ENCODE measurements around the gene TAF3. TPM values are rescaled to one million over a fixed set of nuclear protein-coding genes. Genes with fewer than 3 reads are reported as not detected.

The TAF3 gene
- total and polyA plus RNA-seq, 4 donors: 3.4 to 7.0 (median 5.0) TPM

DNA sequence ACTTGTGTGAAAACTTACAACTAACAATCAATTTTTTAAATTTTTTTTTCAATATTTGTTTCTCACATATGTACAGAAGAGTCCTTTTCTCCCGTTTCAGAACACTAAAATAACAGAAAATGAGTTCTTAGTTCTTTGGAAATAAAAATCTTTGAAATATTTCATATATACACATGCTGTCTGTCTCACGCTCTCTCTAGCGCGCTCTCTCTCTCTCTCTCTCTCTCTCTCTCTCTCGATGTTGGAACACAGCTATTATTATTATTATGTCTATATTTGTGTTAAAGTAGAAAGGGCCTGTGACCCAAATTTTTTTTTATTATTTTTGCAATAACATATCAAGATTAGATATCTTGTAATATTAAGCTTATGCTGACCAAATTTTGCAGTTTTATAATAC, 139.3 kb downstream of the TAF3 start:
- H3K9ac ChIP-seq (ENCODE audit: insufficient read depth in 1 of 2, low read length in 2 of 2): no peak overlapping the region
- H3K36me3 ChIP-seq (ENCODE audit: control insufficient read depth in 4 of 4, insufficient read depth in 4 of 4, low read length in 4 of 4): no peaks in the 10 kb centered on the region
- no peak overlapping the region for H3K27ac ChIP-seq (ENCODE audit: low read depth in 1 of 2, low read length in 1 of 2)
- H3K4me3 ChIP-seq: no peak overlapping the region
- 76 to 90% methylated on average over 5 of the region's 5 CpGs for WGBS, 2 donors
- no peaks in the 10 kb centered on the region for H3K9me3 ChIP-seq (ENCODE audit: control insufficient read depth in 4 of 4, insufficient read depth in 3 of 4, low read length in 3 of 4)
- H3K27me3 ChIP-seq (ENCODE audit: control insufficient read depth in 3 of 3, insufficient read depth in 3 of 3, low read length in 2 of 3): no peaks in the 10 kb centered on the region
- TF ChIP-seq, protein P1, sequence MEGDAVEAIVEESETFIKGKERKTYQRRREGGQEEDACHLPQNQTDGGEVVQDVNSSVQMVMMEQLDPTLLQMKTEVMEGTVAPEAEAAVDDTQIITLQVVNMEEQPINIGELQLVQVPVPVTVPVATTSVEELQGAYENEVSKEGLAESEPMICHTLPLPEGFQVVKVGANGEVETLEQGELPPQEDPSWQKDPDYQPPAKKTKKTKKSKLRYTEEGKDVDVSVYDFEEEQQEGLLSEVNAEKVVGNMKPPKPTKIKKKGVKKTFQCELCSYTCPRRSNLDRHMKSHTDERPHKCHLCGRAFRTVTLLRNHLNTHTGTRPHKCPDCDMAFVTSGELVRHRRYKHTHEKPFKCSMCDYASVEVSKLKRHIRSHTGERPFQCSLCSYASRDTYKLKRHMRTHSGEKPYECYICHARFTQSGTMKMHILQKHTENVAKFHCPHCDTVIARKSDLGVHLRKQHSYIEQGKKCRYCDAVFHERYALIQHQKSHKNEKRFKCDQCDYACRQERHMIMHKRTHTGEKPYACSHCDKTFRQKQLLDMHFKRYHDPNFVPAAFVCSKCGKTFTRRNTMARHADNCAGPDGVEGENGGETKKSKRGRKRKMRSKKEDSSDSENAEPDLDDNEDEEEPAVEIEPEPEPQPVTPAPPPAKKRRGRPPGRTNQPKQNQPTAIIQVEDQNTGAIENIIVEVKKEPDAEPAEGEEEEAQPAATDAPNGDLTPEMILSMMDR (IDR thresholded peaks at IDR 0.05; ENCODE audit: control extremely low read depth, extremely low read depth): no peak
- ATAC-seq (ENCODE audit: insufficient read depth, low FRiP score) (no peak), DNase-seq (no peak)
- peaks cover 0 to 2% (median 0%) of the 10 kb centered on the region in 5 donors for H3K4me1 ChIP-seq (ENCODE audit: control insufficient read depth in 5 of 5, insufficient read depth in 5 of 5, low read length in 5 of 5)

DNA sequence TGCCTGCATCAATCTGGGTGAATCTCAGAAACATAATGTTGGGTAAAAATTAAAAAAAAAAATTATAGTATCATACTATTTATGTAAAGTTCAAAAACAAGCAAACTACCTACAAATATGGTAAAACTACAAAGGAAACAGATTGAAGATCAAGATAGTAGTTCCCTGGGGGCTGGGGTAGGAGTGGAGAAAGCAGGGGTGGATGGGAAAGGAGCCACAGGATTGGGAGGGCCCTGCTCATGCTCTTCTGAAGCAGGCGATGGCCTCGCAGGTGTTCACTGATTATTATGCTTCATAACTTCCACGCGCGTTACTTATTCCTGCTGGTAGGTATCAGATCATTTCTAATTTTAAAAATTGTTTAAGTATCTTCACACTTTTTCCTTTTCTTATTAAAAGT, 140.1 kb downstream of the TAF3 start:
- Histone ChIP-seq H3K27me3 (ENCODE audit: control insufficient read depth in 3 of 3, insufficient read depth in 3 of 3, low read length in 2 of 3) (no peaks in the 10 kb centered on the region), H3K36me3 (ENCODE audit: control insufficient read depth in 4 of 4, insufficient read depth in 4 of 4, low read length in 4 of 4) (no peaks in the 10 kb centered on the region), H3K27ac (ENCODE audit: low read depth in 1 of 2, low read length in 1 of 2) (no peak overlapping the region), H3K9ac (ENCODE audit: insufficient read depth in 1 of 2, low read length in 2 of 2) (no peak overlapping the region), H3K4me3 (no peak overlapping the region), H3K9me3 (ENCODE audit: control insufficient read depth in 4 of 4, insufficient read depth in 3 of 4, low read length in 3 of 4) (no peaks in the 10 kb centered on the region), H3K4me1 (ENCODE audit: control insufficient read depth in 5 of 5, insufficient read depth in 5 of 5, low read length in 5 of 5) (peaks cover 0 to 2% (median 0%) of the 10 kb centered on the region in 5 donors)
- no peak for ATAC-seq (ENCODE audit: insufficient read depth, low FRiP score)
- TF ChIP-seq, protein P1 (IDR thresholded peaks at IDR 0.05; ENCODE audit: control extremely low read depth, extremely low read depth): no peak
- WGBS, 2 donors: 95 to 97% methylated on average over 5 of the region's 5 CpGs
- DNase-seq: no peak

DNA sequence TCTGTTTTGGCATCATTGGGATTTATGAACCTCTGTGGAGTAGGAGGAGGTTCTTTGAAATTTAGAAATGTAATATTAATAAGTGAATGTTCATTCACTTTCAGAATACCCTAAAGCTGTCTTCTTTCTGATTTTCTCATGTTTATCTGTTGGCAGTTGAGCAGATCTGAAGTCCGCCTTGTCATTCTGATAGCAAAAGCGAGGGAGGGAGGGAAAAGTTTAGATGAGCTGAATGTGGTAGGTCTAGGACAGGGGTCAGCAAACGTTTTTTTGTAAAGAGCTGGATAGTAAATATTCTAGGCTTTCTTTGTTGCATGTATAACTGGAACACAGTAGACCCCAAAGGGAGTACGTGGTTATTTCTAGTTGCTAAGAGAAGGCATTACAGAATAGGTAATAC, 141.8 kb downstream of the TAF3 start:
- TF ChIP-seq, protein P1 (IDR thresholded peaks at IDR 0.05; ENCODE audit: control extremely low read depth, extremely low read depth): no peak
- 83 to 89% methylated on average over 4 of the region's 4 CpGs for WGBS, 2 donors
- DNase-seq: no peak
- no peak overlapping the region for H3K27ac ChIP-seq (ENCODE audit: low read depth in 1 of 2, low read length in 1 of 2)
- H3K36me3 ChIP-seq (ENCODE audit: control insufficient read depth in 4 of 4, insufficient read depth in 4 of 4, low read length in 4 of 4): peaks cover 3 to 11% (median 7%) of the 10 kb centered on the region in 4 donors
- H3K9me3 ChIP-seq (ENCODE audit: control insufficient read depth in 4 of 4, insufficient read depth in 3 of 4, low read length in 3 of 4): no peaks in the 10 kb centered on the region
- no peak overlapping the region for H3K9ac ChIP-seq (ENCODE audit: insufficient read depth in 1 of 2, low read length in 2 of 2)
- H3K27me3 ChIP-seq (ENCODE audit: control insufficient read depth in 3 of 3, insufficient read depth in 3 of 3, low read length in 2 of 3): no peaks in the 10 kb centered on the region
- peaks cover 0 to 2% (median 0%) of the 10 kb centered on the region in 5 donors for H3K4me1 ChIP-seq (ENCODE audit: control insufficient read depth in 5 of 5, insufficient read depth in 5 of 5, low read length in 5 of 5)
- no peak overlapping the region for H3K4me3 ChIP-seq
- ATAC-seq (ENCODE audit: insufficient read depth, low FRiP score): no peak

DNA sequence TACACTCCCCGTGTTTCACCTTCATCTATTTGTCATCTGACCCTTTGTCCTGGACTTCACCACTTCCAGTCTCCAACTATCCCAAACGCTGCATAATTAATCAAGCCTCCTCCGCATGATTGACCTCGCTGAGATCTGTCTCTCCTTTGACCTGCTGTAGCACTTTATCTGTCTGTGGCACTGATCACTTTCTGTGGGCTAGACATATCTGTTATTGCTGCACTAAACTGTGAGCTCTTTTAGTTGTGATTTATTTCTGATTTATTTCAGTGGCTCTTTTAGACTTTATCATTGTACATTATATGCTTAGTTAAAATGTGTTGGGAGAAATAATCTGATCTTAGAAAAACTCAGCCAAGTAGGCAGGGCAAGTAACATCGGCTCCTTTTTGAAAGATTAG, 144.3 kb downstream of the TAF3 start:
- Histone ChIP-seq H3K9ac (ENCODE audit: insufficient read depth in 1 of 2, low read length in 2 of 2) (no peak overlapping the region), H3K27ac (ENCODE audit: low read depth in 1 of 2, low read length in 1 of 2) (no peak overlapping the region), H3K4me3 (no peak overlapping the region), H3K27me3 (ENCODE audit: control insufficient read depth in 3 of 3, insufficient read depth in 3 of 3, low read length in 2 of 3) (no peaks in the 10 kb centered on the region), H3K9me3 (ENCODE audit: control insufficient read depth in 4 of 4, insufficient read depth in 3 of 4, low read length in 3 of 4) (no peaks in the 10 kb centered on the region), H3K36me3 (ENCODE audit: control insufficient read depth in 4 of 4, insufficient read depth in 4 of 4, low read length in 4 of 4) (peaks cover 3 to 11% (median 9%) of the 10 kb centered on the region in 4 donors), H3K4me1 (ENCODE audit: control insufficient read depth in 5 of 5, insufficient read depth in 5 of 5, low read length in 5 of 5) (no peaks in the 10 kb centered on the region)
- ATAC-seq (ENCODE audit: insufficient read depth, low FRiP score): no peak
- 81 to 91% methylated on average over 5 of the region's 5 CpGs for WGBS, 2 donors
- TF ChIP-seq, protein P1 (IDR thresholded peaks at IDR 0.05; ENCODE audit: control extremely low read depth, extremely low read depth): no peak
- DNase-seq: no peak
